Measurements from ENCODE around the gene DYTN. TPM values are rescaled to one million over a fixed set of nuclear protein-coding genes. Genes with fewer than 3 reads are reported as not detected.

DYTN gene
- polyA plus RNA-seq, 1 donor from 2014 or later: not detected

DNA sequence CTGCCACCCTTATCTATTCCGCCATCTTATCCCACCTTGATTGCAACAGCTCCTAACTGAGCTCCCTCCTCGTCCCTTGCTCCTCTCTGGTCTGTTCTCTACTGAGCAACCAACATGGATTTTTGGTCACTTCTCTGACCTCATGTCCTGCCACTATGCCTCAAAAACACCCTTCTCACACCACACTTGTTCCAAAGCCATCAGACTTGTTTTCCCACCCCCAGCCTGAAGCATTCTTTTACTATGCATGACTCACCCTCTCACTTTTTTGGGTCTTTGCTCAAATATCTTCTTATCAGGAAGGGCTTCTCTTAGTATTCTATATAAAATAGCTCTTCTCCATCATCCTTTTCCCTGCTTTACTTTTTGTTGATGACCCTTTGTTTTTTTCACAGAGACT is 78.6 kb downstream of the DYTN start:
- Histone ChIP-seq H3K9ac (ENCODE audit: low read length) (no peak overlapping the region), H3K27me3 (ENCODE audit: insufficient read depth, low read depth, low read length) (peaks cover 39% of the 10 kb centered on the region), H2AFZ (ENCODE audit: low read depth, low read length) (no peak overlapping the region)

DNA sequence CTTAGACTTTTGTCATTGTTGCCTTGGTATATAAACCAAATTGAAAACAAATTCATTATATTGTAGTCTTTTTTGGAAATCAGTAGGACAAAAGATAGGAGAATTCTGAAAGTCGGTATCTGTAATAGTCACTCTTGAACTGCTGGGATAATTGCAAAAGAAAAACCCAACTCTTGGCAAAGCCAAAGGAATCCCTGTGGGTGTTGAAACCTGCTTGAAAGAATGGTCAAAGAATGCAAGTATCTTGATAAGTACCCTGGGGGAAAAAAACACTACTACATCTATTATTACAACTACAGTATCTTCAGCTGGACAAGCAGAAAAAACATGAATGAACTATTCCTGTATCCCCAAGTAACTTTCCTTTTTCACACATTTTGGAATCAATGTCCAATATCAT is 83.2 kb downstream of the DYTN start:
- H3K27me3 ChIP-seq (ENCODE audit: insufficient read depth, low read depth, low read length): no peaks in the 10 kb centered on the region
- H3K27ac ChIP-seq (ENCODE audit: low read length): no peak overlapping the region
- H3K9me2 ChIP-seq (ENCODE audit: insufficient read depth, low read length): no peaks in the 10 kb centered on the region
- TF ChIP-seq EP300 (conservative IDR thresholded peaks at IDR 0.05; ENCODE audit: poor library complexity, severe bottlenecking) (no peak), POLR2AphosphoS5 (IDR thresholded peaks at IDR 0.05) (no peak), EZH2 (IDR thresholded peaks at IDR 0.05; ENCODE audit: borderline replicate concordance, insufficient read depth, low read length, poor library complexity, severe bottlenecking) (no peak), TAF1 (IDR thresholded peaks at IDR 0.05; ENCODE audit: low read depth) (no peak), SMC3 (conservative IDR thresholded peaks at IDR 0.05; ENCODE audit: poor library complexity) (no peak), RAD21 (conservative IDR thresholded peaks at IDR 0.05) (no peak), MXI1 (conservative IDR thresholded peaks at IDR 0.05; ENCODE audit: poor library complexity, severe bottlenecking) (no peak)
- TF ChIP-seq, protein P1, sequence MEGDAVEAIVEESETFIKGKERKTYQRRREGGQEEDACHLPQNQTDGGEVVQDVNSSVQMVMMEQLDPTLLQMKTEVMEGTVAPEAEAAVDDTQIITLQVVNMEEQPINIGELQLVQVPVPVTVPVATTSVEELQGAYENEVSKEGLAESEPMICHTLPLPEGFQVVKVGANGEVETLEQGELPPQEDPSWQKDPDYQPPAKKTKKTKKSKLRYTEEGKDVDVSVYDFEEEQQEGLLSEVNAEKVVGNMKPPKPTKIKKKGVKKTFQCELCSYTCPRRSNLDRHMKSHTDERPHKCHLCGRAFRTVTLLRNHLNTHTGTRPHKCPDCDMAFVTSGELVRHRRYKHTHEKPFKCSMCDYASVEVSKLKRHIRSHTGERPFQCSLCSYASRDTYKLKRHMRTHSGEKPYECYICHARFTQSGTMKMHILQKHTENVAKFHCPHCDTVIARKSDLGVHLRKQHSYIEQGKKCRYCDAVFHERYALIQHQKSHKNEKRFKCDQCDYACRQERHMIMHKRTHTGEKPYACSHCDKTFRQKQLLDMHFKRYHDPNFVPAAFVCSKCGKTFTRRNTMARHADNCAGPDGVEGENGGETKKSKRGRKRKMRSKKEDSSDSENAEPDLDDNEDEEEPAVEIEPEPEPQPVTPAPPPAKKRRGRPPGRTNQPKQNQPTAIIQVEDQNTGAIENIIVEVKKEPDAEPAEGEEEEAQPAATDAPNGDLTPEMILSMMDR (IDR thresholded peaks at IDR 0.05; ENCODE audit: poor library complexity, severe bottlenecking): no peak
- TF ChIP-seq, protein P2, sequence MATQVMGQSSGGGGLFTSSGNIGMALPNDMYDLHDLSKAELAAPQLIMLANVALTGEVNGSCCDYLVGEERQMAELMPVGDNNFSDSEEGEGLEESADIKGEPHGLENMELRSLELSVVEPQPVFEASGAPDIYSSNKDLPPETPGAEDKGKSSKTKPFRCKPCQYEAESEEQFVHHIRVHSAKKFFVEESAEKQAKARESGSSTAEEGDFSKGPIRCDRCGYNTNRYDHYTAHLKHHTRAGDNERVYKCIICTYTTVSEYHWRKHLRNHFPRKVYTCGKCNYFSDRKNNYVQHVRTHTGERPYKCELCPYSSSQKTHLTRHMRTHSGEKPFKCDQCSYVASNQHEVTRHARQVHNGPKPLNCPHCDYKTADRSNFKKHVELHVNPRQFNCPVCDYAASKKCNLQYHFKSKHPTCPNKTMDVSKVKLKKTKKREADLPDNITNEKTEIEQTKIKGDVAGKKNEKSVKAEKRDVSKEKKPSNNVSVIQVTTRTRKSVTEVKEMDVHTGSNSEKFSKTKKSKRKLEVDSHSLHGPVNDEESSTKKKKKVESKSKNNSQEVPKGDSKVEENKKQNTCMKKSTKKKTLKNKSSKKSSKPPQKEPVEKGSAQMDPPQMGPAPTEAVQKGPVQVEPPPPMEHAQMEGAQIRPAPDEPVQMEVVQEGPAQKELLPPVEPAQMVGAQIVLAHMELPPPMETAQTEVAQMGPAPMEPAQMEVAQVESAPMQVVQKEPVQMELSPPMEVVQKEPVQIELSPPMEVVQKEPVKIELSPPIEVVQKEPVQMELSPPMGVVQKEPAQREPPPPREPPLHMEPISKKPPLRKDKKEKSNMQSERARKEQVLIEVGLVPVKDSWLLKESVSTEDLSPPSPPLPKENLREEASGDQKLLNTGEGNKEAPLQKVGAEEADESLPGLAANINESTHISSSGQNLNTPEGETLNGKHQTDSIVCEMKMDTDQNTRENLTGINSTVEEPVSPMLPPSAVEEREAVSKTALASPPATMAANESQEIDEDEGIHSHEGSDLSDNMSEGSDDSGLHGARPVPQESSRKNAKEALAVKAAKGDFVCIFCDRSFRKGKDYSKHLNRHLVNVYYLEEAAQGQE (IDR thresholded peaks at IDR 0.05; ENCODE audit: borderline replicate concordance): no peak
- no peaks in the 10 kb centered on the region for H4K20me1 ChIP-seq (ENCODE audit: insufficient read depth)
- H3K79me2 ChIP-seq (replicated peaks; ENCODE audit: insufficient read depth, low read length): no peaks in the 10 kb centered on the region
- no peak overlapping the region for H2AFZ ChIP-seq (ENCODE audit: low read depth, low read length)
- H3K9me3 ChIP-seq (ENCODE audit: low read length): no peaks in the 10 kb centered on the region
- H3K9ac ChIP-seq (ENCODE audit: low read length): no peak overlapping the region
- no peak overlapping the region for H3K4me2 ChIP-seq (ENCODE audit: low read length)
- no peaks in the 10 kb centered on the region for H3F3A ChIP-seq (ENCODE audit: insufficient read depth, low read length, poor library complexity, severe bottlenecking)
- no peak overlapping the region for H3K4me3 ChIP-seq (ENCODE audit: low read length)
- H3K36me3 ChIP-seq (ENCODE audit: insufficient read depth, low read length): no peaks in the 10 kb centered on the region

More for the DNA sequence above, 78.6 kb downstream of the DYTN start:
- no peak overlapping the region for H3K4me3 ChIP-seq (ENCODE audit: low read length)
- H4K20me1 ChIP-seq (ENCODE audit: insufficient read depth): no peaks in the 10 kb centered on the region
- H3K9me2 ChIP-seq (ENCODE audit: insufficient read depth, low read length): no peaks in the 10 kb centered on the region
- no peaks in the 10 kb centered on the region for H3K79me2 ChIP-seq (replicated peaks; ENCODE audit: insufficient read depth, low read length)
- no peak overlapping the region for H3K27ac ChIP-seq (ENCODE audit: low read length)
- TF ChIP-seq EP300 (conservative IDR thresholded peaks at IDR 0.05; ENCODE audit: poor library complexity, severe bottlenecking) (no peak), TAF1 (IDR thresholded peaks at IDR 0.05; ENCODE audit: low read depth) (no peak), RAD21 (conservative IDR thresholded peaks at IDR 0.05) (no peak), POLR2AphosphoS5 (IDR thresholded peaks at IDR 0.05) (no peak), MXI1 (conservative IDR thresholded peaks at IDR 0.05; ENCODE audit: poor library complexity, severe bottlenecking) (no peak), EZH2 (IDR thresholded peaks at IDR 0.05; ENCODE audit: borderline replicate concordance, insufficient read depth, low read length, poor library complexity, severe bottlenecking) (no peak), SMC3 (conservative IDR thresholded peaks at IDR 0.05; ENCODE audit: poor library complexity) (no peak)
- TF ChIP-seq, protein P1 (IDR thresholded peaks at IDR 0.05; ENCODE audit: poor library complexity, severe bottlenecking): no peak
- TF ChIP-seq, protein P2 (IDR thresholded peaks at IDR 0.05; ENCODE audit: borderline replicate concordance): no peak
- no peak overlapping the region for H3K4me2 ChIP-seq (ENCODE audit: low read length)
- H3K9me3 ChIP-seq (ENCODE audit: low read length): no peaks in the 10 kb centered on the region
- no peaks in the 10 kb centered on the region for H3F3A ChIP-seq (ENCODE audit: insufficient read depth, low read length, poor library complexity, severe bottlenecking)
- no peaks in the 10 kb centered on the region for H3K36me3 ChIP-seq (ENCODE audit: insufficient read depth, low read length)
